Effector memory CD4-positive, alpha-beta T cell (primary cell): ENCODE measurements around the gene ASB13.

ENCODE experiments used
- DNase-seq, 3 donors: peaks; one replicate each; pipeline ENCODE4 v3.0.0-alpha.2; 2020
- H3K27ac ChIP-seq: 2 replicates; pipeline ENCODE4 v1.7.0; 2013; ENCODE audit warnings: mild to moderate bottlenecking, low read length, moderate library complexity; ENCODE audit not compliant: insufficient read depth, poor library complexity, severe bottlenecking
- H3K27me3 ChIP-seq: replicated peaks from 2 replicates; pipeline ENCODE4 v1.7.0; 2013; ENCODE audit warnings: mild to moderate bottlenecking, low read length; ENCODE audit not compliant: insufficient read depth, control insufficient read depth, poor library complexity, severe bottlenecking
- H3K36me3 ChIP-seq: 2 replicates; pipeline ENCODE4 v1.7.0; 2013; ENCODE audit warnings: mild to moderate bottlenecking, low read length, moderate library complexity; ENCODE audit not compliant: control insufficient read depth, insufficient read depth
- H3K4me1 ChIP-seq: 2 replicates; pipeline ENCODE4 v1.7.0; 2013; ENCODE audit warnings: low read length, mild to moderate bottlenecking; ENCODE audit not compliant: control insufficient read depth, insufficient read depth, poor library complexity, severe bottlenecking
- H3K4me3 ChIP-seq: 2 replicates; pipeline ENCODE4 v1.7.0; 2013; ENCODE audit warnings: low read length, low read depth, mild to moderate bottlenecking; ENCODE audit not compliant: insufficient read depth, poor library complexity, severe bottlenecking
- H3K9me3 ChIP-seq: 2 replicates; pipeline ENCODE4 v1.7.0; 2013; ENCODE audit warnings: mild to moderate bottlenecking, low read length, moderate library complexity; ENCODE audit not compliant: control insufficient read depth

Gene ASB13

DNA sequence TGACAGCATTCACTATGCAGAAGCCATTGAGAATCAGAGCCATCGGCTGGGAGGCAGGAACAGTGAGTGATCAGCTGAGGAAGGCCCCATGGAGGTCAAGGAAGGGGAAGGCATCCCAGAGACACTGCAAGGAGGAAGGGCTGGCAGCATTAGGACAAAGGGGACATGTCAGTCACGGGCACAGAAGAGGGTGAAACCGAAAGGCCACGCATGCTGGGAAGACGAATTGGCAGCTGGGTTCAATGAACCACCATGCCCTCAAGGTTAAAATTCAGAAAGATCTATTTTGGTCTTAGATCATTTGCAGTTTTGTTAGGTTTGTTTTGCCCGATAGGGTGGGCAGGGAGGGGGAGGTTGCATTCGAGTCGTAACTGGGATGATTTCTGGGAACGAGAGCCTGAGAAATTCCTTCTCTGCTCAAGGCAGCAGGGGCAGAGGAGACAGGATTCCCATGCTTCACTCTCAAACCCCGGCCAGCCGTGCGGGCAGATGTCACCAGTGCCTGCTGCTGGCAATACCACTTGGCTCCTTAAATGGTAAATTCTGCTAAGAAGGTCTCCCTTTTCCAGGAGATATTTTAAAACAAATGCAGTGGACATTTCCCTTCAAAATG, 57.7 kb downstream of the ASB13 start:
- Histone ChIP-seq H3K36me3 (no peaks in the 10 kb centered on the region), H3K4me3 (no peak overlapping the region), H3K9me3 (no peaks in the 10 kb centered on the region), H3K27me3 (no peaks in the 10 kb centered on the region), H3K4me1 (no peaks in the 10 kb centered on the region), H3K27ac (no peak overlapping the region)
- no peak for DNase-seq

DNA sequence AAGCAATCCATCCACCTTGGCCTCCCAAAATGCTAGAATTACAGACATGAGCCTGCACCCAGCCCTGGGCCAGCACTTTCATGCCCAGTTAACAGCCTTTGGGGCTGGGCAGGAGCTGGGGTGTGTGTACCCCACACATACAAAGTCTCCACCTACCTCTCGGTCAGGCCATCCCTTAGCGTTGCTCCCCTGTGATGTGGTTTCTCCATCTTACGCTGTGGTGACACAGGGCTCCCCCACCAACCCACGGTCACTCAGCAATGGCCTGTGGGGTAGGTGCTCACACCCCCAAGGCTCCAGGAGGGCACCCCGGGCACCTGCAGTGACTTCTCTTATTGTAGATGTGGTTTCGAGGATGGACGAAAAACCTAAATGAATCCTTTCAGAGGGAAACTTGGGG, 58.8 kb downstream of the ASB13 start:
- Histone ChIP-seq H3K27ac (no peak overlapping the region), H3K4me1 (no peaks in the 10 kb centered on the region), H3K27me3 (no peaks in the 10 kb centered on the region), H3K4me3 (no peak overlapping the region), H3K9me3 (no peaks in the 10 kb centered on the region), H3K36me3 (no peaks in the 10 kb centered on the region)
- no peak for DNase-seq

DNA sequence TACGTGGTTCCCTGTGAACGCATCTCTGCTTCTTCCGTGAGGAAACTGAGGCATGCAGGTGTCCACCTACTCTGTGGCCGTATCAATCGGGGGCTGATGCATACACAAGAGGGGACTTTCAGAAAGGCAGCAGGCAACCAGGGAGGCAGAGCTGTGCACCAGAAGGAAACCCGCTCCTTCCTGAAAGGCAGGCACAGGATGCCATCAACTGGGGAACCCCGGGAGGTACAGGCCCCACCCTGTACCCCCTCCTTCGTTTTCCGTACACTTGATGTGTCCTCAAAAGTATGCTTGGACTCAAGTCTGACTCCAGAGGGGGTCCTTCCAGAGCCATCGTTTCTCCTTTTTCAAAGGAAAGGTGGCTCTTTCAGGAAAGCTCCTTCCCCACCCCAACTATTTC, 59.5 kb downstream of the ASB13 start:
- no peak overlapping the region for H3K4me3 ChIP-seq
- no peak overlapping the region for H3K27ac ChIP-seq
- no peaks in the 10 kb centered on the region for H3K36me3 ChIP-seq
- no peaks in the 10 kb centered on the region for H3K4me1 ChIP-seq
- no peaks in the 10 kb centered on the region for H3K9me3 ChIP-seq
- no peak for DNase-seq
- no peaks in the 10 kb centered on the region for H3K27me3 ChIP-seq

DNA sequence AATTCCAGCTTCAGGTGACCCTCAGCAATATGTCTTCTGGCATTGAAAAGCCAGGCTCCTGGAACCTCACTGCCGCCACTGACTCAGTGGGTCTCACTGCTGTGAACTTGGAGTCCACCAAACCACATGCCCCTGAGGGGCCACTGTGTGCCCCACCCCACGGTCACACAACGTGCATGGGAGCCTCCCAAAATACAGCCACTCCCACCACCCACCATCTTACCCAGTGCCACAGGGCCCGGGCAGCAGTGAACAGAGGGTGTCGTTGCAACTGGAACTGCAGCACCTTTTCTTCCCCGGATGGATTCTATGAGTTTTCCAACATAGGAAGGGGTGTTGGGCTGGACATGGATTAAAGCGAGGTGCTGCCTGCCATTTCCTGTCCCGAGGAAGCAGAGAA, 60.1 kb downstream of the ASB13 start:
- no peak overlapping the region for H3K4me3 ChIP-seq
- H3K27ac ChIP-seq = no peak overlapping the region
- DNase-seq = no peak
- H3K36me3 ChIP-seq = no peaks in the 10 kb centered on the region
- no peaks in the 10 kb centered on the region for H3K9me3 ChIP-seq
- H3K27me3 ChIP-seq = no peaks in the 10 kb centered on the region
- H3K4me1 ChIP-seq = no peaks in the 10 kb centered on the region

DNA sequence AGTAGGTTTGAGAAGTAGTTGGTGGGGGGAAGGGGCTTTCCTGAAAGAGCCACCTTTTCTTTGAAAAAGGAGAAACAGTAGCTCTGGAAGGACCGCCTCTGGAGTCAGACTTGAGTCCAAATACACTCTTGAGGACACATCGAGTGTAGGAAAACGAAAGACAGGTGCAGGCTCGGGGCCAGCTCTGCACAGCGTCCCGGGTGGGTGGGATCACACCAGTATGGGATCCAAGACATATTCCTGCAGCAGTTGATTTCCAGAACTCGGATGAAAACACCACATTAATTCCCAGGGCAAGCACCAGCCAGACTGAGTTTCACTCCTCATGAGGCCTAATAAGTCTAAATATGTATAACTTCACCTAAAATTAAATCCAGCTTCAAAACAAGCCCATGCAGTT, 61.4 kb downstream of the ASB13 start:
- no peaks in the 10 kb centered on the region for H3K27me3 ChIP-seq
- no peak overlapping the region for H3K27ac ChIP-seq
- no peaks in the 10 kb centered on the region for H3K4me1 ChIP-seq
- no peak for DNase-seq
- no peak overlapping the region for H3K4me3 ChIP-seq
- H3K36me3 ChIP-seq = no peaks in the 10 kb centered on the region
- no peaks in the 10 kb centered on the region for H3K9me3 ChIP-seq

DNA sequence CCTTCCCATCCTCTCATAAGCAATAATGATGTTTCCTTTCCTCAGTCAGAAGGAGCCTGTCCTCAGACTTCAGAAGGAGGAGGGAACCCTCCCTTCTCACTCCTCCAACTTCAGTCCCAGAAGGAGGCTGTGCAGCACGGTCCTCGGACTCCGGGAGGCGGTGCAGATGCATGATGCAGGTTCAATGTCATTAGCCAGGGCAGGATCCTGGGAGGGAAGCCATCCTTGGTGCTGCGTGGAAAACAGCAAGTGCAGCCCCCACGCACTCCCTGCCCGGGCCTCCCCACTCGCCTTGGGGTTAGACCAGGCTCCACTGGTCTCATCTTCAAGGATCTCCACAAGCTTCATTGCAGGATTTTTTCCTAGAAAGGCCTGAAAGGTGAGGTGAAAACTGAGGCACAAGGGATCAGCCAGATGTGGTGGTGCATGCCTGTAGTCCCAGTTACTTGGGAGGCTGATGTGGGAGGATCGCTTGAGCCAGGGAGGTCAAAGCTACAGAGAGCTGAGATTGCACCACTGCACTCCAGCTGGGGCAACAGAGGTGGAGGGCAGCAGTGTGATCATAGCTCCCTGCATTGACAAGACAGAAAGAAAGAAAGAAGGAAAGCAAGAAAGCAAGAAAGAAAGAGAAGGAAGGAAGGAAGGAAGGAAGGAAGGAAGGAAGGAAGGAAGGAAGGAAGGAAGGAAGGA, 62.0 kb downstream of the ASB13 start:
- H3K27ac ChIP-seq = no peak overlapping the region
- H3K4me3 ChIP-seq = no peak overlapping the region
- no peaks in the 10 kb centered on the region for H3K9me3 ChIP-seq
- DNase-seq = no peak
- no peaks in the 10 kb centered on the region for H3K36me3 ChIP-seq
- no peaks in the 10 kb centered on the region for H3K4me1 ChIP-seq
- H3K27me3 ChIP-seq = no peaks in the 10 kb centered on the region

DNA sequence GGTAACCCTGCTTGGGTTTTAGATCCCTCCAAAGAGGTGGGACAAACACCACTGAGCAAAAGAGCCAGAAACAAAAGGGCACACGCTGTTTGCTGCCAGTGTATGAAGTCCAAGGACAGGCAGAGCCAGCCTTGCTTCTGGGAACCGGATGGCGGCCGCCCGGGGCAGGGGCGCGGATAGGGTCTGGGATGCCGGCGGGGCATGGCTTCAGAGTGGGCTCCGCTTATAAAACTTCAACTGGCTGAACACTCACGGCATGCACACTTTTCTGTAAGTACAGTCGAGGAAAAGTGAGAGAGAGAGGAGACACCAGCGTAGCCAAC, 62.6 kb downstream of the ASB13 start:
- Histone ChIP-seq H3K4me3 (no peak overlapping the region), H3K36me3 (no peaks in the 10 kb centered on the region)
- no peak for DNase-seq

DNA sequence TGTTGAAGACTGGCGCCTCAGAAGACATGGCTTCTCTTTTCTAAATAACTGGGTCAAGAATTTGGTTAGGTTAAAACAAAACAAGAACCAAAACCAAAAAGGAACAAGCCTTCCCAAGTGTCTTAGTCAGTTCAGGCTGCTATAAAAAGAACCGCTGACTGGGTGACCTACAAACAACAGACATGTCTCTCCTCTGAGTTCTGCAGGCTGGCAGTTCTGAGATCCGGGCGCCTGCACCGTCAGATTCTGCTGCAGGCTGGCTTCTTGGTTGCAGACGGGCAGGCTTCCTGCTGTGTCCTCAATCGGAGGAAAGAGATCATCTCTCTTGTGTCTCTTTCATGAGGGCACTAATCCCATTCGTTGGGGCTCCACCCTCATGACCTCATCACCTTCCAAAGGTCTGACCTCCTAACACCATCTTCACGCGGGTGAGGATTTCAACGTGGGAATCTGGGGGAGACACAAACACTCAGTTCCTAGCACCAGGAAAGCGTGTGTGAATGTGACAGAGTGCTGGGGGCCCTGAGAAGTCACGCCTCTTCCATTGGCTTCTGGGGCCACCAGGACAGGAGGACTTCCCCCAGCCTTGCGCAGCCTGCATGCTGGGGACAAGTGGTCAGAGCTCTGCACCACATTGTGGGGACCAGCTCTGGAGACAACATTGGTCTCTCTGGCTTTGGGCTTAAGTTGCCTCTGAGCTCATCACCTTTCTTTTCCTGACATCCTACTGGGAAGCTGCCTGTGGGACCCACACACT, 63.1 kb downstream of the ASB13 start:
- Histone ChIP-seq H3K27ac (no peak overlapping the region), H3K27me3 (no peaks in the 10 kb centered on the region), H3K9me3 (no peaks in the 10 kb centered on the region), H3K4me1 (no peaks in the 10 kb centered on the region), H3K4me3 (no peak overlapping the region), H3K36me3 (no peaks in the 10 kb centered on the region)
- DNase-seq = no peak

More for the DNA sequence above, 62.6 kb downstream of the ASB13 start:
- Histone ChIP-seq H3K9me3 (no peaks in the 10 kb centered on the region), H3K27me3 (no peaks in the 10 kb centered on the region), H3K4me1 (no peaks in the 10 kb centered on the region), H3K27ac (no peak overlapping the region)

DNA sequence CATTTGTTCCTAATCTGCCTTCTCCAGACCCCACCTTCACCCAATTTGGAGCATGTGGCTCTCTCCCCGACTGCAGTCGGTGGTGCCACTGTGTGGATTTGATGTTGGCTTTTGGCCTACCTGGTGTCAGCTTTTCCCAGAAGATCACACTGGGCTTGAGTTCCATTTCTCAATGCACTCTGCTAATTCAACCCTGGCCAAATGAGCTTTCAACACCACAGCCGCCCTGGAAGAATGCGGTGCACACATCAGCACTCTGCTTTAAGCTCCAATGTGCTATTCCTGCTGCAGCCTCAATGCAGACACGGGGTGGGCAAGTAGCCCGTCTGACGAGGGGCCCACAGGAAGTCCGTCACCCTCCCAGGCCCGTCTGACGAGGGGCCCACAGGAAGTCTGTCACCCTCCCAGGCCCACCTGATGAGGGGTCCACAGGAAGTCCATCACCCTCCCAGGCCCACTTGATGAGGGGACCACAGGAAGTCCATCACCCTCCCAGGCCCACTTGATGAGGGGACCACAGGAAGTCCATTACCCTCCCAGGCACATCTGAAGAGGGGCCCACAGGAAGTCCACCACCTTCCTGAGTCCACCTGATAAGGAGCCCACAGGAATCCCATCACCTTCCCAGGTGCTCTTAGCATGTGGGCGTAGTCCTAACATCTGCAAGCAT, 64.4 kb downstream of the ASB13 start:
- H3K27me3 ChIP-seq = no peaks in the 10 kb centered on the region
- no peak for DNase-seq
- H3K4me1 ChIP-seq = no peaks in the 10 kb centered on the region
- no peak overlapping the region for H3K4me3 ChIP-seq
- H3K9me3 ChIP-seq = no peaks in the 10 kb centered on the region
- no peaks in the 10 kb centered on the region for H3K36me3 ChIP-seq
- H3K27ac ChIP-seq = no peak overlapping the region

DNA sequence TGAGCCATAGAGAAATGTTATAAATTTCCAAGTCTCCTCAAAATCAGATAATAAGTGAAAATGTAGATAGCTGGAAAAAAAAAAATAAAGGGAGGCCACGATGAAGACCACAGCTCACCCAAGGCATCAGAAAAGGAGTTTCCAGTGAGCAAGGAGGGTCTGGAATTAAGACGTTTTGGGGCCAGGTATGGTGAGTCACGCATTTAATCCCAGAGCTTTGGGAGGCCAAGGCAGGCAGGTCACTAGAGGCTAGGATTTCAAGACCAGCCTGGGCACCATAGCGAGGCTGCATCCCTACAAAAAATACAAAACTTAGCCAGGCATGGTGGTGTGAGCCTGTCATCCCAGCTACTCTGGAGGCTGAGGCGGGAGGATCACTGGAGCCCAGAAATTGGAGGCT, 65.5 kb downstream of the ASB13 start:
- no peaks in the 10 kb centered on the region for H3K27me3 ChIP-seq
- H3K4me1 ChIP-seq = peaks cover 2% of the 10 kb centered on the region
- DNase-seq = no peak
- H3K36me3 ChIP-seq = no peaks in the 10 kb centered on the region
- H3K9me3 ChIP-seq = no peaks in the 10 kb centered on the region
- H3K4me3 ChIP-seq = no peak overlapping the region
- no peak overlapping the region for H3K27ac ChIP-seq
